IMR-90 (cell line): Measurements from ENCODE around the gene NFYB. TPM values are rescaled to one million over a fixed set of nuclear protein-coding genes. Genes with fewer than 3 reads are reported as not detected.

ENCODE experiments used
- ATAC-seq: fragments of 200-7000 bp; cut with Tn5 transposase; 2 replicates; pipeline ENCODE4 v1.9.1; 2020; ENCODE audit warnings: low read depth, mild to moderate bottlenecking, moderate library complexity
- BruUV-seq: library from RNA; stranded (reverse); fragments of 400-500 nt; replicated peaks from 2 replicates; lab custom pipeline; 2021; lab: Mats Ljungman, UMichigan
- CTCF ChIA-PET: fragments of 300-600 bp; formaldehyde crosslinking; extraction: SDS; loops from one replicate; lab custom pipeline; 2021; ENCODE audit warnings: antibody characterized with exemption; lab: Yijun Ruan, JAX
- POLR2A ChIA-PET: fragments of 300-600 bp; sonication (Branson Sonifier 250); formaldehyde crosslinking; loops from one replicate; lab custom pipeline; 2022; ENCODE audit warnings: antibody characterized with exemption; ENCODE audit not compliant: unreplicated experiment; lab: Charles Lee
- DNase-seq: peaks from one replicate; pipeline ENCODE4 v3.0.0; 2013
- H2AFZ ChIP-seq: replicated peaks from 2 replicates; pipeline ENCODE3; 2013; ENCODE audit warnings: low read length, mild to moderate bottlenecking; ENCODE audit not compliant: poor library complexity
- H2AK5ac ChIP-seq: 2 replicates; pipeline ENCODE4 v1.6.1; 2013; ENCODE audit warnings: low read depth, low read length, inconsistent platforms
- H2AK9ac ChIP-seq: replicated peaks from 2 replicates; pipeline ENCODE3; 2013; ENCODE audit warnings: mild to moderate bottlenecking, low read depth, low read length, moderate library complexity; ENCODE audit not compliant: poor library complexity
- H2BK120ac ChIP-seq: 2 replicates; pipeline ENCODE4 v1.6.1; 2013; ENCODE audit warnings: low read depth, low read length, inconsistent platforms
- H2BK15ac ChIP-seq: 3 replicates; pipeline ENCODE4 v1.6.1; 2013; ENCODE audit warnings: low read depth, low read length, inconsistent platforms
- H2BK20ac ChIP-seq: 2 replicates; pipeline ENCODE4 v1.6.1; 2013; ENCODE audit warnings: low read depth, mild to moderate bottlenecking, inconsistent platforms, low read length, moderate library complexity
- H2BK5ac ChIP-seq: 2 replicates; pipeline ENCODE4 v1.6.1; 2013; ENCODE audit warnings: mild to moderate bottlenecking, low read depth, low read length, inconsistent platforms; ENCODE audit not compliant: poor library complexity, severe bottlenecking
- H3K14ac ChIP-seq: replicated peaks from 2 replicates; pipeline ENCODE4 v1.6.1; 2013; ENCODE audit warnings: low read depth, low read length, inconsistent platforms
- H3K18ac ChIP-seq: 2 replicates; pipeline ENCODE4 v1.6.1; 2013; ENCODE audit warnings: low read depth, low read length, control low read depth
- H3K23ac ChIP-seq: 2 replicates; pipeline ENCODE4 v1.6.1; 2013; ENCODE audit warnings: low read depth, low read length, inconsistent platforms
- H3K27ac ChIP-seq: 2 replicates; pipeline ENCODE4 v1.5.1; 2013; ENCODE audit warnings: mild to moderate bottlenecking, control low read depth, low read length; ENCODE audit not compliant: insufficient read depth
- H3K27me3 ChIP-seq: 2 replicates; pipeline ENCODE4 v1.6.1; 2013; ENCODE audit warnings: low read length; ENCODE audit not compliant: control insufficient read depth, insufficient read depth
- H3K36me3 ChIP-seq: 2 replicates; pipeline ENCODE4 v1.6.1; 2013; ENCODE audit warnings: low read length, mixed read lengths; ENCODE audit not compliant: control insufficient read depth, insufficient read depth
- H3K4ac ChIP-seq: 2 replicates; pipeline ENCODE4 v1.6.1; 2013; ENCODE audit warnings: low read depth, low read length, inconsistent platforms
- H3K4me1 ChIP-seq: 2 replicates; pipeline ENCODE4 v1.6.1; 2013; ENCODE audit warnings: low read length, mixed read lengths; ENCODE audit not compliant: control insufficient read depth, insufficient read depth
- H3K4me2 ChIP-seq: 2 replicates; pipeline ENCODE4 v1.6.1; 2013; ENCODE audit warnings: low read depth, mild to moderate bottlenecking, control low read depth, low read length, moderate library complexity
- H3K4me3 ChIP-seq: 2 replicates; pipeline ENCODE4 v1.5.1; 2013; ENCODE audit warnings: low read depth, mild to moderate bottlenecking, control low read depth, low read length, moderate library complexity; ENCODE audit not compliant: insufficient read depth
- H3K56ac ChIP-seq: 2 replicates; pipeline ENCODE4 v1.6.1; 2013; ENCODE audit warnings: low read length, inconsistent platforms; ENCODE audit not compliant: insufficient read depth; ENCODE audit errors: extremely low read depth
- H3K79me1 ChIP-seq, 2 experiments: 2 replicates each; pipeline ENCODE4 v1.6.1; 2013; ENCODE audit warnings: low read length in 2 of 2, inconsistent platforms in 1 of 2, low read depth in 1 of 2
- H3K9ac ChIP-seq: 2 replicates; pipeline ENCODE4 v1.6.1; 2013; ENCODE audit warnings: low read depth, low read length, control low read depth
- H3K9me1 ChIP-seq: 2 replicates; pipeline ENCODE4 v1.6.1; 2013; ENCODE audit warnings: low read length, inconsistent platforms; ENCODE audit not compliant: insufficient read depth
- H3K9me3 ChIP-seq: 2 replicates; pipeline ENCODE4 v1.6.1; 2013; ENCODE audit warnings: low read length; ENCODE audit not compliant: control insufficient read depth, insufficient read depth
- H4K20me1 ChIP-seq: 2 replicates; pipeline ENCODE4 v1.6.1; 2013; ENCODE audit warnings: low read length, inconsistent platforms; ENCODE audit not compliant: insufficient read depth
- H4K5ac ChIP-seq: 2 replicates; pipeline ENCODE4 v1.6.1; 2013; ENCODE audit warnings: mild to moderate bottlenecking, low read depth, low read length, control low read depth
- H4K8ac ChIP-seq, 2 experiments: 2 replicates each; pipeline ENCODE4 v1.6.1; 2013; ENCODE audit warnings: low read depth in 2 of 2, low read length in 2 of 2, control low read depth in 1 of 2, inconsistent platforms in 1 of 2
- H4K91ac ChIP-seq: 2 replicates; pipeline ENCODE4 v1.6.1; 2013; ENCODE audit warnings: low read depth, low read length, inconsistent platforms; ENCODE audit not compliant: insufficient read depth
- CEBPB ChIP-seq: IDR thresholded peaks from 2 replicates; pipeline ENCODE4 v1.6.1; 2012; ENCODE audit warnings: low read depth, low read length, improper control_type of control experiment
- CTCF ChIP-seq: conservative IDR thresholded peaks from 2 replicates; pipeline ENCODE4 v1.5.1; 2012; ENCODE audit warnings: mild to moderate bottlenecking, low read depth, low read length, improper control_type of control experiment
- FOS ChIP-seq: fragments of 150-350 bp; IDR thresholded peaks from 2 replicates; pipeline ENCODE4 v1.6.1; 2016; ENCODE audit warnings: low read depth, low read length
- RCOR1 ChIP-seq: IDR thresholded peaks from 2 replicates; pipeline ENCODE4 v1.6.1; 2012; ENCODE audit warnings: mild to moderate bottlenecking, low read length, improper control_type of control experiment; ENCODE audit not compliant: insufficient replicate concordance
- WGBS, 2 experiments: methylation state at CpG; one replicate each; pipeline versions ENCODE4 v1.1.5 to v1.1.7; 2013; ENCODE audit warnings: missing lambda C conversion rate in 2 of 2; ENCODE audit not compliant: insufficient read length in 1 of 2; ENCODE audit errors: extremely low coverage in 2 of 2; 5-methylcytosine and 5-hydroxymethylcytosine counted together
- dilution Hi-C: fragments of 300-500 bp; cut with HindIII; formaldehyde crosslinking; loops from one replicate; pipeline ENCODE4 v1.14.3; 2018; ENCODE audit warnings: low sequenced_read_pairs; ENCODE audit not compliant: unreplicated experiment
- in situ Hi-C: fragments of 300-500 bp; cut with MboI; formaldehyde crosslinking; loops from 3 replicates; pipeline ENCODE4 v1.14.3; 2019; ENCODE audit warnings: low sequenced_read_pairs, inconsistent platforms, mixed read lengths
- intact Hi-C: fragments of 100-400 bp; cut with micrococcal nuclease; formaldehyde crosslinking; loops from 2 replicates; pipeline ENCODE4 v1.10.0; 2022
- polyA plus RNA-seq, 3 experiments: library from polyadenylated mRNA; depleted of rRNA; stranded (reverse); fragments of >200 nt; gene quantifications; 2 replicates each; pipeline ENCODE4 v1.2.3, GENCODE V29; 2012; ENCODE audit warnings: low replicate concordance in 1 of 3
- total RNA-seq: library from RNA; depleted of rRNA; stranded (reverse); fragments of >200 nt; gene quantifications from 2 replicates; pipeline ENCODE4 v1.2.3, GENCODE V29; 2012

NFYB gene
- total and polyA plus RNA-seq, 2 of the 4 experiments (the other 2 are of a cell fraction): 22.2 to 28.4 TPM

DNA sequence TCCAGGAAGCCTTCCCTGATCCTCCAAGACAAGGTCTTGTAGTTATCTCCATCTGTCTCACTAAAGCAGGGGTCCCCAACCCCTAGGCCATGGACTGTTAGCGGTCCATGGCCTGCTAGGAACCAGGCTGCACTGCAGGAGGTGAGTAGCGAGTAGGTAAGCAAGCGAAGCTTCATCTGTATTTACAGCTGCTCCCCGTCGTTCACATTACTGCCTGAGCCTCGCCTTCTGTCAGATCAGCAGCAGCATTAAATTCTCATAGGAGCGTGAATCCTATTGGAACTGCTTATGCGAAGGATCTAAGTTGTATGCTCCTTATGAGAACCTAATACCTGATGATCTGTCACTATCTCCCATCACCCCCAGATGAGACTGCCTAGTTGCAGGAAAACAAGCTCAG, 12.4 kb upstream of the NFYB start:
- peaks cover 2% of the 10 kb centered on the region; the same call in 1 of the 2 replicates for H3K27me3 ChIP-seq
- H2AK5ac ChIP-seq: no peak overlapping the region
- WGBS, 2 experiments: 68% methylated on average over 6 of the region's 8 CpGs; no CpG with 5 or more reads in 1 of the 2 experiments
- H3K23ac ChIP-seq: no peak overlapping the region
- H3K18ac ChIP-seq: no peak overlapping the region
- H3K79me1 ChIP-seq: no peaks in the 10 kb centered on the region
- H2AFZ ChIP-seq: no peak overlapping the region
- ChIA-PET POLR2A (no interaction called here), CTCF (no interaction called here)
- no peak overlapping the region for H2AK9ac ChIP-seq
- H3K36me3 ChIP-seq: no peaks in the 10 kb centered on the region
- no peak overlapping the region for H3K14ac ChIP-seq
- no peak overlapping the region for H3K27ac ChIP-seq
- H4K5ac ChIP-seq: no peak overlapping the region
- dilution Hi-C loops: no loop called here
- no peak for DNase-seq
- H2BK5ac ChIP-seq: no peak overlapping the region
- H3K4me3 ChIP-seq: no peak overlapping the region
- no peak overlapping the region for H3K4me2 ChIP-seq
- H4K20me1 ChIP-seq: no peaks in the 10 kb centered on the region
- no peak for TF ChIP-seq CEBPB
- no peak for TF ChIP-seq CTCF
- no peak for TF ChIP-seq FOS
- no peak for TF ChIP-seq RCOR1
- BruUV-seq: no TSS peak
- no peak overlapping the region for H4K91ac ChIP-seq
- H4K8ac ChIP-seq: no peak overlapping the region
- H2BK20ac ChIP-seq: no peak overlapping the region
- in situ Hi-C loops: no loop called here
- H3K9me3 ChIP-seq: no peaks in the 10 kb centered on the region
- no peaks in the 10 kb centered on the region for H3K4me1 ChIP-seq
- H3K56ac ChIP-seq: no peak overlapping the region
- intact Hi-C loops: no loop called here
- no peak overlapping the region for H2BK120ac ChIP-seq
- no peaks in the 10 kb centered on the region for H3K9me1 ChIP-seq
- no peak for ATAC-seq
- no peak overlapping the region for H3K9ac ChIP-seq
- H2BK15ac ChIP-seq: no peak overlapping the region
- no peak overlapping the region for H3K4ac ChIP-seq
